BLaER1 (cell line): ENCODE results near the gene HOXC9.

Source experiments
- H3K27ac ChIP-seq: shearing (Covaris generic); formaldehyde crosslinking; 2 replicates; pipeline ENCODE4 v1.8.1; 2022
- H3K27me3 ChIP-seq: shearing (Covaris generic); formaldehyde crosslinking; 2 replicates; pipeline ENCODE4 v1.8.1; 2022
- H3K36me3 ChIP-seq: shearing (Covaris generic); formaldehyde crosslinking; 2 replicates; pipeline ENCODE4 v1.8.1; 2022
- H3K4me1 ChIP-seq: shearing (Covaris generic); formaldehyde crosslinking; 2 replicates; pipeline ENCODE4 v1.8.1; 2022
- H3K4me2 ChIP-seq: shearing (Covaris generic); formaldehyde crosslinking; 2 replicates; pipeline ENCODE4 v1.8.1; 2022
- H3K4me3 ChIP-seq: shearing (Covaris generic); formaldehyde crosslinking; 2 replicates; pipeline ENCODE4 v1.8.1; 2022
- H3K9ac ChIP-seq: shearing (Covaris generic); formaldehyde crosslinking; 2 replicates; pipeline ENCODE4 v1.8.1; 2022
- H3K9me3 ChIP-seq: shearing (Covaris generic); formaldehyde crosslinking; 2 replicates; pipeline ENCODE4 v1.8.1; 2022
- H4K20me1 ChIP-seq: shearing (Covaris generic); formaldehyde crosslinking; 2 replicates; pipeline ENCODE4 v1.8.1; 2022
- Cebpa-rat ChIP-seq: shearing (Covaris generic); IDR thresholded peaks from 2 replicates; pipeline ENCODE4 v1.8.1; 2022

HOXC9 gene

GRCh38 chr12:54014377-54015017 is 14.5 kb downstream of the HOXC9 start:
- Histone ChIP-seq H3K36me3 (no peaks in the 10 kb centered on the region), H3K9ac (no peak overlapping the region), H3K27ac (no peak overlapping the region), H3K9me3 (no peaks in the 10 kb centered on the region), H3K4me3 (no peak overlapping the region), H3K4me1 (no peaks in the 10 kb centered on the region), H4K20me1 (peaks cover 92% of the 10 kb centered on the region), H3K4me2 (no peak overlapping the region), H3K27me3 (peaks cover 100% of the 10 kb centered on the region)
- TF ChIP-seq Cebpa-rat: no peak

GRCh38 chr12:54015018-54015931 is 15.3 kb downstream of the HOXC9 start:
- no peak overlapping the region for H3K9ac ChIP-seq
- no peak overlapping the region for H3K27ac ChIP-seq
- peaks cover 100% of the 10 kb centered on the region for H3K27me3 ChIP-seq
- no peak overlapping the region for H3K4me2 ChIP-seq
- H4K20me1 ChIP-seq: peaks cover 92% of the 10 kb centered on the region
- H3K36me3 ChIP-seq: no peaks in the 10 kb centered on the region
- H3K4me3 ChIP-seq: no peak overlapping the region
- no peak for TF ChIP-seq Cebpa-rat
- no peaks in the 10 kb centered on the region for H3K9me3 ChIP-seq
- no peaks in the 10 kb centered on the region for H3K4me1 ChIP-seq

GRCh38 chr12:54016051-54016450 is 16.1 kb downstream of the HOXC9 start:
- no peak overlapping the region for H3K27ac ChIP-seq
- H3K4me2 ChIP-seq: no peak overlapping the region
- no peak overlapping the region for H3K4me3 ChIP-seq
- no peak overlapping the region for H3K9ac ChIP-seq
- no peaks in the 10 kb centered on the region for H3K9me3 ChIP-seq
- no peak for TF ChIP-seq Cebpa-rat
- H3K4me1 ChIP-seq: no peaks in the 10 kb centered on the region
- no peaks in the 10 kb centered on the region for H3K36me3 ChIP-seq
- H3K27me3 ChIP-seq: peaks cover 100% of the 10 kb centered on the region
- H4K20me1 ChIP-seq: peaks cover 92% of the 10 kb centered on the region

- H4K20me1 ChIP-seq: peaks cover 92% of the 10 kb centered on the region
- no peak overlapping the region for H3K4me3 ChIP-seq
- H3K4me1 ChIP-seq: no peaks in the 10 kb centered on the region
- H3K9ac ChIP-seq: no peak overlapping the region
- no peak overlapping the region for H3K4me2 ChIP-seq
- H3K36me3 ChIP-seq: no peaks in the 10 kb centered on the region
- H3K27me3 ChIP-seq: peaks cover 100% of the 10 kb centered on the region
- H3K9me3 ChIP-seq: no peaks in the 10 kb centered on the region
- no peak overlapping the region for H3K27ac ChIP-seq
- no peak for TF ChIP-seq Cebpa-rat
Observed at GRCh38 chr12:54016478-54016964, 16.6 kb downstream of the HOXC9 start.

- Histone ChIP-seq H3K36me3 (no peaks in the 10 kb centered on the region), H3K27me3 (peaks cover 100% of the 10 kb centered on the region), H3K27ac (no peak overlapping the region), H3K9me3 (no peaks in the 10 kb centered on the region), H4K20me1 (peaks cover 93% of the 10 kb centered on the region), H3K9ac (no peak overlapping the region), H3K4me3 (no peak overlapping the region), H3K4me2 (no peak overlapping the region), H3K4me1 (no peaks in the 10 kb centered on the region)
- TF ChIP-seq Cebpa-rat: no peak
Observed at GRCh38 chr12:54017027-54017788, 17.2 kb downstream of the HOXC9 start.

- Histone ChIP-seq H3K4me1 (no peaks in the 10 kb centered on the region), H3K27ac (no peak overlapping the region), H3K9me3 (no peaks in the 10 kb centered on the region), H3K36me3 (no peaks in the 10 kb centered on the region), H3K4me3 (no peak overlapping the region), H3K4me2 (no peak overlapping the region), H4K20me1 (peaks cover 93% of the 10 kb centered on the region), H3K27me3 (peaks cover 100% of the 10 kb centered on the region), H3K9ac (no peak overlapping the region)
- TF ChIP-seq Cebpa-rat: no peak
Observed at GRCh38 chr12:54017878-54018467, 18.0 kb downstream of the HOXC9 start.

- Histone ChIP-seq H3K9me3 (no peaks in the 10 kb centered on the region), H3K4me2 (no peak overlapping the region), H3K27ac (no peak overlapping the region), H3K27me3 (peaks cover 100% of the 10 kb centered on the region), H3K4me3 (no peak overlapping the region), H3K36me3 (no peaks in the 10 kb centered on the region), H3K9ac (no peak overlapping the region), H4K20me1 (peaks cover 93% of the 10 kb centered on the region), H3K4me1 (no peaks in the 10 kb centered on the region)
- no peak for TF ChIP-seq Cebpa-rat
Observed at GRCh38 chr12:54018468-54018984, 18.6 kb downstream of the HOXC9 start.

GRCh38 chr12:54019091-54019811 is 19.3 kb downstream of the HOXC9 start:
- Histone ChIP-seq H3K36me3 (no peaks in the 10 kb centered on the region), H3K4me1 (no peaks in the 10 kb centered on the region), H3K4me3 (no peak overlapping the region), H4K20me1 (peaks cover 94% of the 10 kb centered on the region), H3K9me3 (no peaks in the 10 kb centered on the region), H3K9ac (no peak overlapping the region), H3K4me2 (no peak overlapping the region), H3K27ac (no peak overlapping the region), H3K27me3 (peaks cover 100% of the 10 kb centered on the region)
- no peak for TF ChIP-seq Cebpa-rat
